GM18519 (cell line): ENCODE data around the gene CRYBG3.
A peak's percentile ranks its signal among the peaks of the same experiment; 100 is the strongest.
"Not testable (repeated sequence)": the region's sequence is repeated elsewhere in the genome, so short reads cannot be mapped to it uniquely, and the experiment has no call there.

Experiments
- ATAC-seq: cut with Tn5 transposase; IDR thresholded peaks from one replicate; pipeline ENCODE4 v1.9.1; 2021; ENCODE audit warnings: mild to moderate bottlenecking, moderate library complexity; ENCODE audit not compliant: unreplicated experiment, low FRiP score

CRYBG3 gene

GRCh38 chr3:97833184-97833583 lies 11.4 kb downstream of the CRYBG3 start:
- ATAC-seq = not testable (repeated sequence)

- ATAC-seq = no peak
Observed at GRCh38 chr3:97835761-97836160, 13.9 kb downstream of the CRYBG3 start.

GRCh38 chr3:97838393-97838792 lies 16.6 kb downstream of the CRYBG3 start:
- no peak for ATAC-seq

GRCh38 chr3:97839944-97840343 lies 18.1 kb downstream of the CRYBG3 start:
- no peak for ATAC-seq

- ATAC-seq = no peak
Observed at GRCh38 chr3:97841304-97841703, 19.5 kb downstream of the CRYBG3 start.

GRCh38 chr3:97841956-97842355 lies 20.1 kb downstream of the CRYBG3 start:
- no peak for ATAC-seq

GRCh38 chr3:97848779-97849178 lies 27.0 kb downstream of the CRYBG3 start:
- ATAC-seq = no peak

- no peak for ATAC-seq
Observed at GRCh38 chr3:97857401-97857800, 35.6 kb downstream of the CRYBG3 start.

GRCh38 chr3:97860364-97860763 lies 38.6 kb downstream of the CRYBG3 start:
- ATAC-seq = peak; percentile 44

- no peak for ATAC-seq
Observed at GRCh38 chr3:97862582-97862981, 40.8 kb downstream of the CRYBG3 start.

- ATAC-seq = no peak
Observed at GRCh38 chr3:97863031-97863430, 41.2 kb downstream of the CRYBG3 start.

GRCh38 chr3:97863775-97864174 lies 42.0 kb downstream of the CRYBG3 start:
- no peak for ATAC-seq

- ATAC-seq = no peak
Observed at GRCh38 chr3:97871186-97871585, 49.4 kb downstream of the CRYBG3 start.

GRCh38 chr3:97871801-97872524 lies 50.2 kb downstream of the CRYBG3 start:
- ATAC-seq = no peak

GRCh38 chr3:97872525-97873042 lies 50.8 kb downstream of the CRYBG3 start:
- ATAC-seq = no peak

GRCh38 chr3:97880267-97880666 lies 58.5 kb downstream of the CRYBG3 start:
- ATAC-seq = no peak

- ATAC-seq = no peak
Observed at GRCh38 chr3:97882975-97883598, 61.3 kb downstream of the CRYBG3 start.

GRCh38 chr3:97883736-97884135 lies 61.9 kb downstream of the CRYBG3 start:
- no peak for ATAC-seq

- ATAC-seq = no peak
Observed at GRCh38 chr3:97884586-97885123, 62.8 kb downstream of the CRYBG3 start.

GRCh38 chr3:97885931-97886824 lies 64.4 kb downstream of the CRYBG3 start:
- ATAC-seq = no peak

GRCh38 chr3:97889814-97890213 lies 68.0 kb downstream of the CRYBG3 start:
- ATAC-seq = no peak
